Smooth muscle cell (in vitro differentiated cells): Measurements from ENCODE around the gene TRPM3. TPM values are rescaled to one million over a fixed set of nuclear protein-coding genes. Genes with fewer than 3 reads are reported as not detected.
"Not testable (repeated sequence)": the region's sequence is repeated elsewhere in the genome, so short reads cannot be mapped to it uniquely, and the experiment has no call there.

Experiments used
- DNase-seq: peaks from one replicate; lab custom pipeline; 2025; ENCODE audit not compliant: unreplicated experiment; lab: John Stamatoyannopoulos, UW
- H2AFZ ChIP-seq: fragments of 200-600 bp; sonication (generic); 2 replicates; pipeline ENCODE4 v1.6.0; 2016; ENCODE audit warnings: antibody characterized with exemption, low read depth, mild to moderate bottlenecking
- H3F3A ChIP-seq: fragments of 200-600 bp; sonication (generic); 2 replicates; pipeline ENCODE4 v1.6.0; 2017; ENCODE audit warnings: antibody characterized with exemption, low read depth
- H3K27ac ChIP-seq: fragments of 200-600 bp; sonication (generic); 2 replicates; pipeline ENCODE4 v1.5.1; 2016; ENCODE audit warnings: low read depth, mild to moderate bottlenecking
- H3K27me3 ChIP-seq: fragments of 200-600 bp; sonication (generic); 2 replicates; pipeline ENCODE4 v1.6.1; 2016; ENCODE audit warnings: low read depth, mild to moderate bottlenecking
- H3K36me3 ChIP-seq: fragments of 200-600 bp; sonication (generic); 2 replicates; pipeline ENCODE4 v1.5.1; 2016; ENCODE audit warnings: low read depth
- H3K4me1 ChIP-seq: fragments of 200-600 bp; sonication (generic); 2 replicates; pipeline ENCODE4 v1.5.1; 2016; ENCODE audit warnings: low read depth
- H3K4me2 ChIP-seq: fragments of 200-600 bp; sonication (generic); 2 replicates; pipeline ENCODE4 v1.6.0; 2016; ENCODE audit warnings: mild to moderate bottlenecking
- H3K4me3 ChIP-seq: fragments of 200-600 bp; sonication (generic); 2 replicates; pipeline ENCODE4 v1.5.1; 2016; ENCODE audit warnings: mild to moderate bottlenecking
- H3K79me2 ChIP-seq: fragments of 200-600 bp; sonication (generic); 2 replicates; pipeline ENCODE4 v1.6.0; 2016; ENCODE audit warnings: low read depth, mild to moderate bottlenecking
- H3K9ac ChIP-seq: fragments of 200-600 bp; sonication (generic); 2 replicates; pipeline ENCODE4 v1.6.0; 2016; ENCODE audit warnings: low read depth
- H3K9me3 ChIP-seq: fragments of 200-600 bp; sonication (generic); replicated peaks from 2 replicates; pipeline ENCODE4 v1.5.1; 2016; ENCODE audit warnings: low read depth
- H4K20me1 ChIP-seq: fragments of 200-600 bp; sonication (generic); 2 replicates; pipeline ENCODE4 v1.6.0; 2016; ENCODE audit warnings: low read depth
- CTCF ChIP-seq: fragments of 200-600 bp; sonication (generic); IDR thresholded peaks from 2 replicates; pipeline ENCODE4 v1.5.1; 2017; ENCODE audit warnings: borderline replicate concordance, mild to moderate bottlenecking, antibody characterized with exemption; ENCODE audit not compliant: insufficient read depth, poor library complexity, severe bottlenecking
- WGBS: methylation state at CpG from one replicate; pipeline ENCODE4 v1.1.7; 2016; ENCODE audit warnings: low lambda C conversion rate; 5-methylcytosine and 5-hydroxymethylcytosine counted together
- polyA plus RNA-seq: library from polyadenylated mRNA; unstranded; fragments of >200 nt; fragmentation: Nextera tagmentation; extraction: Ambion mirVana; gene quantifications from 2 replicates; pipeline ENCODE4 v1.2.1, GENCODE V29; 2016
- total RNA-seq: library from RNA; depleted of rRNA; stranded (reverse); fragments of >200 nt; gene quantifications from 2 replicates; pipeline ENCODE4 v1.2.3, GENCODE V29; 2014

TRPM3 gene
- total and polyA plus RNA-seq, 2 experiments from 2014 or later, result not detected

- no peaks in the 10 kb centered on the region for H4K20me1 ChIP-seq
- no peak for DNase-seq
- H3K9ac ChIP-seq, result no peak overlapping the region
- H3K36me3 ChIP-seq, result no peaks in the 10 kb centered on the region
- H3K27me3 ChIP-seq, result no peaks in the 10 kb centered on the region
- no peaks in the 10 kb centered on the region for H3K79me2 ChIP-seq
- no peaks in the 10 kb centered on the region for H3F3A ChIP-seq
- TF ChIP-seq CTCF, result no peak
- no peak overlapping the region for H2AFZ ChIP-seq
- no peak overlapping the region for H3K27ac ChIP-seq
- H3K4me1 ChIP-seq, result no peaks in the 10 kb centered on the region
- no peak overlapping the region for H3K4me3 ChIP-seq
- H3K9me3 ChIP-seq, result no peaks in the 10 kb centered on the region
- no peak overlapping the region for H3K4me2 ChIP-seq
- 31% methylated on average over 1 of the region's 1 CpG for WGBS
Measured at GRCh38 chr9:70746316-70746715, 375.1 kb downstream of the TRPM3 start.

GRCh38 chr9:70724794-70725193 lies 396.6 kb downstream of the TRPM3 start:
- not testable (repeated sequence) for H2AFZ ChIP-seq, H3K27ac ChIP-seq, H3K36me3 ChIP-seq, H3K9ac ChIP-seq, H3K27me3 ChIP-seq, H3K4me1 ChIP-seq, H3K4me2 ChIP-seq, DNase-seq, H3K4me3 ChIP-seq, H3F3A ChIP-seq, H3K79me2 ChIP-seq, H3K9me3 ChIP-seq, H4K20me1 ChIP-seq
- no CpG with 5 or more reads among the region's 1 CpG for WGBS

- H3K4me3 ChIP-seq, H4K20me1 ChIP-seq, H3K27ac ChIP-seq, H3K9me3 ChIP-seq, H3K4me2 ChIP-seq, H3F3A ChIP-seq, DNase-seq, H2AFZ ChIP-seq, H3K36me3 ChIP-seq, H3K27me3 ChIP-seq, H3K79me2 ChIP-seq, H3K9ac ChIP-seq, H3K4me1 ChIP-seq: not testable (repeated sequence)
- WGBS, result no CpG with 5 or more reads among the region's 1 CpG
Measured at GRCh38 chr9:70724025-70724424, 397.4 kb downstream of the TRPM3 start.

GRCh38 chr9:70706797-70707196 lies 414.6 kb downstream of the TRPM3 start:
- not testable (repeated sequence) for DNase-seq, H3K27ac ChIP-seq, H3F3A ChIP-seq, H3K27me3 ChIP-seq, H3K9me3 ChIP-seq, H3K4me1 ChIP-seq, H2AFZ ChIP-seq, H3K36me3 ChIP-seq, H3K9ac ChIP-seq, H3K4me2 ChIP-seq, H4K20me1 ChIP-seq, H3K4me3 ChIP-seq, H3K79me2 ChIP-seq
- no CpG with 5 or more reads among the region's 1 CpG for WGBS

- no peak overlapping the region for H3K27ac ChIP-seq
- no peaks in the 10 kb centered on the region for H3K36me3 ChIP-seq
- peaks cover 7% of the 10 kb centered on the region for H3K4me1 ChIP-seq
- H3K79me2 ChIP-seq, result no peaks in the 10 kb centered on the region
- H3K9ac ChIP-seq, result no peak overlapping the region
- no peak for TF ChIP-seq CTCF
- H3K9me3 ChIP-seq, result no peaks in the 10 kb centered on the region
- H4K20me1 ChIP-seq, result no peaks in the 10 kb centered on the region
- no peak for DNase-seq
- H3F3A ChIP-seq, result no peaks in the 10 kb centered on the region
- H3K4me3 ChIP-seq, result no peak overlapping the region
- H3K27me3 ChIP-seq, result no peaks in the 10 kb centered on the region
- no peak overlapping the region for H3K4me2 ChIP-seq
- WGBS, result 69% methylated on average over 6 of the region's 6 CpGs
- no peak overlapping the region for H2AFZ ChIP-seq
Measured at GRCh38 chr9:70701163-70701562, 420.3 kb downstream of the TRPM3 start.
